Measurements from ENCODE around the gene GOLT1B. TPM values are rescaled to one million over a fixed set of nuclear protein-coding genes. Genes with fewer than 3 reads are reported as not detected.

GOLT1B gene
- total RNA-seq = 29.0 and 33.4 TPM in 2 replicates

GRCh38 chr12:21501258-21502163 lies at the start of gene GOLT1B, which contains the start of gene RECQL:
TSS of gene GOLT1B (plus strand) at chr12:21501789. CDS start at chr12:21501924, 135 bp downstream.
TSS of gene RECQL (minus strand) at chr12:21501635. CDS start at chr12:21499570, 2,065 bp downstream.

GRCh38 chr12:21526053-21526452 lies 24.5 kb downstream of the GOLT1B start, which contains the start of gene SPX:
TSS of gene SPX (plus strand) at chr12:21526296. CDS start at chr12:21526473, 177 bp downstream.

Other genes starting within 250 kb of the GOLT1B start
- not detected in 2 replicates for gene SLCO1A2, start 166.9 kb upstream of the GOLT1B start, total RNA-seq
- not detected in 2 replicates for gene IAPP, start 128.9 kb upstream of the GOLT1B start, total RNA-seq
- 5.8 and 8.5 TPM in 2 replicates for gene PYROXD1, start 64.1 kb upstream of the GOLT1B start, total RNA-seq
- gene RECQL, start 154 bp upstream of the GOLT1B start, total RNA-seq = 27.1 and 30.1 TPM in 2 replicates
- 1.9 TPM in 1 of 2 replicates, not detected in the other for gene SPX, start 24.5 kb downstream of the GOLT1B start, total RNA-seq
- gene GYS2, start 103.1 kb downstream of the GOLT1B start, total RNA-seq = not detected in 2 replicates
- 399 and 436 TPM in 2 replicates for gene LDHB, start 156.1 kb downstream of the GOLT1B start, total RNA-seq

All from cardiac ventricle fibroblast (primary cell).